ENCODE results near the gene SORBS1.
A peak's percentile ranks its signal among the peaks of the same experiment; 100 is the strongest.

The SORBS1 gene

GRCh38 chr10:95304463-95304862, 256.7 kb downstream of the SORBS1 start:
- Mint-ChIP-seq H3K4me1 (peaks cover 8% of the 10 kb centered on the region), H3K27me3 (peaks cover 36% of the 10 kb centered on the region), H3K36me3 (no peaks in the 10 kb centered on the region), H3K9me3 (no peaks in the 10 kb centered on the region), H3K4me3 (no peak overlapping the region), H3K27ac (no peak overlapping the region)
- CTCF ChIA-PET: no interaction called here
- no peak for DNase-seq

GRCh38 chr10:95303950-95304349, 257.2 kb downstream of the SORBS1 start:
- H3K27me3 Mint-ChIP-seq: peaks cover 34% of the 10 kb centered on the region
- no peaks in the 10 kb centered on the region for H3K36me3 Mint-ChIP-seq
- H3K27ac Mint-ChIP-seq: no peak overlapping the region
- H3K4me1 Mint-ChIP-seq: peaks cover 5% of the 10 kb centered on the region
- no peak for DNase-seq
- CTCF ChIA-PET: no interaction called here
- H3K4me3 Mint-ChIP-seq: no peak overlapping the region
- H3K9me3 Mint-ChIP-seq: no peaks in the 10 kb centered on the region

- Mint-ChIP-seq H3K4me3 (no peak overlapping the region), H3K27me3 (peaks cover 30% of the 10 kb centered on the region), H3K36me3 (no peaks in the 10 kb centered on the region), H3K4me1 (peaks cover under 1% of the 10 kb centered on the region), H3K9me3 (no peaks in the 10 kb centered on the region), H3K27ac (no peak overlapping the region)
- CTCF ChIA-PET: no interaction called here
- DNase-seq: no peak
Measured at GRCh38 chr10:95303535-95303934, 257.6 kb downstream of the SORBS1 start.

- Mint-ChIP-seq H3K36me3 (no peaks in the 10 kb centered on the region), H3K27ac (no peak overlapping the region), H3K9me3 (no peaks in the 10 kb centered on the region), H3K27me3 (peaks cover 29% of the 10 kb centered on the region), H3K4me3 (no peak overlapping the region), H3K4me1 (peaks cover 24% of the 10 kb centered on the region)
- CTCF ChIA-PET: no interaction called here
- no peak for DNase-seq
Measured at GRCh38 chr10:95300022-95300539, 261.1 kb downstream of the SORBS1 start.

GRCh38 chr10:95297402-95297801, 263.8 kb downstream of the SORBS1 start:
- Mint-ChIP-seq H3K27ac (no peak overlapping the region), H3K9me3 (no peaks in the 10 kb centered on the region), H3K4me1 (peaks cover 42% of the 10 kb centered on the region), H3K4me3 (no peak overlapping the region), H3K36me3 (no peaks in the 10 kb centered on the region), H3K27me3 (peaks cover 41% of the 10 kb centered on the region)
- CTCF ChIA-PET: interaction anchor here (1.9 kb wide), 1 partner anchor 66 kb away, joined by 5 read pairs; no protein-coding TSS in a partner anchor
- DNase-seq: no peak

DNA sequence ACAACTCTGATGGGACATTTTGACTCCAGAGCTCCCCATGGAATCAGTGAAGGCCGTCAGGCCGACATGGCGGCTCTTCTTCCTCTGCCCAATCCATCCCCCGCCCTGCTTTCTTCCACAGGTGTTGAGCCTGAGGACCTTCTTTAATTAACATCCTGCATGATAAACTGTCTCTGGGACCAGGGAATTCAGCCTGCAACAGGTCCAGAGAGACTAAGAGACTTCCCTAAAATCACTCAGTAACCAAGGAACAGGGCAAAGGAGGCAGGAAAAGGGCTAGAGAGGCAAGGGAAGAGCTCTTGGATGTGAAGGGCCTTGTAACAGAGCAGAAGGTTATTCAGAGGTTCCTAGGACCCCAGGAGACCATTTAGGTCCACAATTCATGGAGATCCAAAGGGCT, 264.4 kb downstream of the SORBS1 start:
- H3K4me1 Mint-ChIP-seq: peaks cover 45% of the 10 kb centered on the region
- no peaks in the 10 kb centered on the region for H3K36me3 Mint-ChIP-seq
- H3K27ac Mint-ChIP-seq: peak overlapping the region; percentile 33
- CTCF ChIA-PET: interaction anchor here (1.9 to 3.8 kb wide), 2 partner anchors 50 to 67 kb away, joined by 5 to 28 read pairs; no protein-coding TSS in a partner anchor
- H3K27me3 Mint-ChIP-seq: peaks cover 46% of the 10 kb centered on the region
- no peaks in the 10 kb centered on the region for H3K9me3 Mint-ChIP-seq
- H3K4me3 Mint-ChIP-seq: no peak overlapping the region
- no peak for DNase-seq

DNA sequence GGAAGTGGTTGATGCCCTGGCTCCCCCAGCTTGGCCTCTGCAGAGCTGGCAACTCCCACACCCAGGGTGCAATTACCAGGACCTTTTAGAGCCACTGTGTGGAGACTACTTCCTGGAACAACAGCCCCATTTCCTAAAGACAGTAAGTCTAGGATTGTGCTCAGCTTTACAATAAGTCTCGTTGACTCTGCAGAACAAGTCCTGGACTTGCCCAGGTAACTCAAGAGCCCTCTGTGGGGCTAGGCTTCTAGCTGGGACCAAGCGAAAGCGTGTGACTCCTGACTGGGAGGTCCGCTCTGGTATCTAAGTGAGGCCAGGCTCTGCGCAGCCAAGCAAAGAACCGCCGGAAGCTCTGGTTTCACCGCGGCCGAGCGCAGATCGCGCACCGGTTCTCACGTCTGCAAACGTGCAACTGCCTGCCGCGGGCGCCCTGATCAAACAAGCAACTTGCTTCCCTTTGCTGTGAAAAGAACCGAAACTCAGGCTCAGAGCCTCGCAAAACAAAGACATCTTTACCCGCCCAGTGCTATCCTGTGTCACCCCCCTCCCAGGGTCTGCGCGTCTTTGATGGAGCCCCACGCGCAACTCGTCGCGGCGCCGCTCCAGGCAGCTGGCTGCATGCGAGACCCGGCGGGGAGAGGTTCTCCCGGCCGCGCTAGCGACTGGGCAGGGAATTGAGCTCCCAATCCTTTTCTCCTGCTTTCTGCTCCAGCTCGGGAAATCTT, 266.0 kb downstream of the SORBS1 start:
- Mint-ChIP-seq H3K4me1 (peaks cover 53% of the 10 kb centered on the region), H3K27me3 (peaks cover 48% of the 10 kb centered on the region), H3K4me3 (peak overlapping the region; percentile 60), H3K9me3 (no peaks in the 10 kb centered on the region), H3K27ac (peak overlapping the region; percentile 93), H3K36me3 (no peaks in the 10 kb centered on the region)
- CTCF ChIA-PET: interaction anchor here (1.6 to 3.8 kb wide), 3 partner anchors 49 to 68 kb away, joined by 5 to 28 read pairs (median 7); no protein-coding TSS in a partner anchor
- peak; percentile 85 for DNase-seq

DNA sequence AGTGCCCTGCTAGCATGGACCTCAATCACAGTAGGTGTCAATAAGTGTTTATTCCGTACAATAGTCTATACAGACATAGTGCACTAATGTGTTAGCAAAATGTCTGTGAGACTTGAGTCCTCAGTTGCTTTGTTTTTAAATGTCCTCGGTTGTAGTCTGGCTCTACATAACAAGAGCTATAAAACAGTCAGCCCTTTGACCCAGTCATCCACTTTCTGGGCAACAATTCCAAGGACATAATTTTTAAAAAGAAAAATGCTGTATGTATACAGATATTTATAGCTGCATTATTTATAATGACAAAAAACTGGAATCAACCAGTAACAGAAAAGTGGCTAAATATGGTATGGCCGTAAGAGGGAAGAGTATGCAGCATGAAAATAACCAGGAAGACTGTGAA, 267.5 kb downstream of the SORBS1 start:
- no peaks in the 10 kb centered on the region for H3K9me3 Mint-ChIP-seq
- peaks cover 64% of the 10 kb centered on the region for H3K4me1 Mint-ChIP-seq
- CTCF ChIA-PET: interaction anchor here (3.8 kb wide), 1 partner anchor 47 kb away, joined by 28 read pairs; no protein-coding TSS in a partner anchor
- peak overlapping the region; percentile 15 for H3K27ac Mint-ChIP-seq
- H3K36me3 Mint-ChIP-seq: peaks cover 2% of the 10 kb centered on the region
- no peak for DNase-seq
- H3K27me3 Mint-ChIP-seq: peaks cover 61% of the 10 kb centered on the region
- no peak overlapping the region for H3K4me3 Mint-ChIP-seq

DNA sequence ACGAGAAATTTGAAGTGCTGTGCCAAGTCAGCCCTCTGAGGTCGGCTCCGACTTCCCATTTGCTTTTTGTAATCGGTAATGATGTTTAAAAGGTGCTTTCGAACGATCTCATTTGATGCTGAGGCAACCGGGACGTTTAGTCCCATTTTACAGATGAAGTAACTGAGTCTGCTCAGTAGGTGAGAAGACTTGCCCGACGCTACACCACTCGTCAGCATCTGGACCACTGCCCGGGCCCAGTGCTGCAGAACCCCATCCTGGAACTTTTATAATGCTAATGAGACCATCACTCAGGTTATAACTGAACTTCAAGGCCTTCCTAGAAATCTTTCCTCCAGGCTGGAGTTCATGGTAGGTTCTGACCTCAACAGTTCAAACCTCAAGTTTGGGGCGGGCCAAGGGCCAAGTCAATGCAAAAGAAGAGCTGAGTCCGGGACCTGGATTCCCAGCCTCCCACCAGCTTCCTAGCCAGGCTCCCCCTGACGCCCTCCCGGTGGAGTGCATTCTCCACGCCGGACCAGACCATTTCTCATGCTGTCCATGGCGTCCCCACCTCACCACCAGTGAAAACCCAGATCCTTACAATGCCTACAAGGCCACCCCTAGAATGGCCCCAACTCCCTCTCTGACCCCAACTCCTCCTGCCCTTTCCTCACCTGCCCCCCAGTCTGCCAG, 269.7 kb downstream of the SORBS1 start:
- Mint-ChIP-seq H3K27me3 (peaks cover 66% of the 10 kb centered on the region), H3K4me1 (peaks cover 64% of the 10 kb centered on the region), H3K36me3 (peaks cover 2% of the 10 kb centered on the region), H3K9me3 (no peaks in the 10 kb centered on the region), H3K4me3 (peak overlapping the region; percentile 65), H3K27ac (peak overlapping the region; percentile 30)
- DNase-seq: no peak
- CTCF ChIA-PET: no interaction called here

DNA sequence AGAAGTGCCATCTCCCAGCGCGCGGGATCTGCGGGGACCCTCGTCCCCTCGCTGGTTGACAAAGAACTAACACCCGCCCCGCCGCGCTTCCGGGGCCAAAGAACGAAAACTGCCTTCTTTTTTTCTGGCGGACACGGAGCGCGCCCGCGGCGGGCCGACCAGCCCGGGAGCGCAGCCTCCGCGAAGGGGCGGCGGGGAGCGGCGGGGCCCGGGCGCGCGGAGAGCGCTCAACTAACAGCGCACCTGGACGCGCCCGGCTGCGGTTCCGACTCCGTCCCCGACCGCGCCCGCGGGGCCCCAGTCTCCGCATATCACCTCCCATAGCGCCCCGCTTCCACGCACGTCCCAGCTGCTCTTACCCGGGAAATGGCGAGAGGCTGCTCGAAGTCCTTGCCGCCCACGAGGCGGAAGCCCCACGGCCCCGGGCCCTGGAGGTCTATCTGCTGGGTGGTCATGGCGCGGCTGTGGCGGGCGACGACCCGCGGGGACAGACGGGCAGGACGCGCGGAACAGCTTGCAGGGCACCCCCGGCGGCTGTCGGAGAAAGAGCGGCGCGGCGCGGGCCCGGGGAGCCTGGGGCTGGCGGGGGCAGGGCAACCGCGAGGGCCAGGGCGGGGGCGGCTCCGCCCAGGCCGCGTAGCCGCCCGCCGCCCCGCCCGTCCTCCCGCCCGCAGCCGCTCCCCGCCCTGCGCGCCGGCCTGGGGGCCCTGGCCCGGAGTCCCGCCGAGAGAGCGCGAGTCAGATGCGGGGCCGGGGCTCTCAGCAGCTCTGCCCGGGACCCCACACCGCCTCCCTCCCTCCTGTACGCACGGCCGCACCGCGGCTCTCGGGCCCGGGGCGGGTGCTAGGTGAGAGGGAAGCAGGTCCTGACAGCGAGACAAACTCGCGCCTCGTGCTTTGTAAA, 270.5 kb downstream of the SORBS1 start, which contains the start of gene PDLIM1:
TSS of gene PDLIM1 (minus strand) at position 543 of the 904 bp plus-strand sequence. CDS start at position 455, 88 bp downstream.
- H3K9me3 Mint-ChIP-seq: no peaks in the 10 kb centered on the region
- CTCF ChIA-PET: no interaction called here
- H3K27ac Mint-ChIP-seq: peak within 1 kb of the TSS; percentile 30
- DNase-seq: peak; percentile 72
- H3K4me3 Mint-ChIP-seq: peak within 1 kb of the TSS; percentile 81
- H3K27me3 Mint-ChIP-seq: peaks cover 70% of the 10 kb centered on the region
- H3K36me3 Mint-ChIP-seq: peaks cover 2% of the 10 kb centered on the region
- H3K4me1 Mint-ChIP-seq: peaks cover 59% of the 10 kb centered on the region

DNA sequence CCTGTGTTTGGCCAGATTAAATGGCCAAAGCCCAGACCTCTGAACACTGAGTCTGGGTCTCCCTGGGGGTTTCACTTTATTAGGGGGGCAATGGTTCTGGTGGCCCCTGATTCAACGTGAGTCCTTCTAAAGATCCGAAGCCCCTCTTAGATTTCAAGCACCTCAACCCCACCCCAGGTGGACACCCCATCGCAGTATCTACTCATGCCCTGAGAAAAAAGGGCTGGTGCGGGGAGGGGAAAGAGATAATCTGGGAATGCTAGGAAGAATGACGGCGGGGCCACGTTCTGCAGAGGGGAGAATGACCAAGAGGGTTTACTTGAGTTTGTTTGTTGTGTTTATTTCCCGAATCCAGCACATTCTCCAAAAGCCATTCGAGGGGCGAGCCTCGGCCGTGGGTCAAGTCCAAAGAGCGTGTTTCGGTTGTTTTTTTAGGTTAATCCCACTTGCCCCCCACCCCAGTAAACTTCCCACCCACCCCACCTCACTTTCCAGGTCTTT, 271.2 kb downstream of the SORBS1 start:
- no peak for DNase-seq
- no peaks in the 10 kb centered on the region for H3K9me3 Mint-ChIP-seq

GRCh38 chr10:95289003-95289920, 271.9 kb downstream of the SORBS1 start:
- H3K4me3 Mint-ChIP-seq: peak overlapping the region; percentile 81
- H3K27ac Mint-ChIP-seq: no peak overlapping the region
- no peak for DNase-seq
- H3K9me3 Mint-ChIP-seq: no peaks in the 10 kb centered on the region
- peaks cover 63% of the 10 kb centered on the region for H3K27me3 Mint-ChIP-seq
- peaks cover 2% of the 10 kb centered on the region for H3K36me3 Mint-ChIP-seq
- peaks cover 46% of the 10 kb centered on the region for H3K4me1 Mint-ChIP-seq
- CTCF ChIA-PET: interaction anchor here (1.1 to 1.3 kb wide), 3 partner anchors 47 to 85 kb away, joined by 3 read pairs; no protein-coding TSS in a partner anchor

More for the DNA sequence above, 271.2 kb downstream of the SORBS1 start:
- CTCF ChIA-PET: interaction anchor here (1.2 kb wide), 1 partner anchor 84 kb away, joined by 3 read pairs; no protein-coding TSS in a partner anchor
- Mint-ChIP-seq H3K36me3 (peaks cover 2% of the 10 kb centered on the region), H3K4me1 (peaks cover 52% of the 10 kb centered on the region), H3K27me3 (peaks cover 65% of the 10 kb centered on the region), H3K27ac (no peak overlapping the region), H3K4me3 (peak overlapping the region; percentile 81)

GRCh38 chr10:95288303-95288702, 272.9 kb downstream of the SORBS1 start:
- CTCF ChIA-PET: interaction anchor here (0.7 to 1.3 kb wide), 3 partner anchors 42 to 75 kb away, joined by 3 read pairs; no protein-coding TSS in a partner anchor
- Mint-ChIP-seq H3K4me1 (peaks cover 41% of the 10 kb centered on the region), H3K4me3 (no peak overlapping the region), H3K36me3 (peaks cover 2% of the 10 kb centered on the region), H3K27ac (no peak overlapping the region), H3K27me3 (peaks cover 63% of the 10 kb centered on the region), H3K9me3 (no peaks in the 10 kb centered on the region)
- DNase-seq: no peak

Data from activated naive CD4-positive, alpha-beta T cell treated with anti-CD3 and anti-CD28 coated beads, Interleukin-2, amount 10 ng/mL, durations not matched to agents 7 days and 5 days (primary cell).